Transverse colon (tissue), 4 donors: ENCODE data around the gene SYDE2. TPM values are rescaled to one million over a fixed set of nuclear protein-coding genes. Genes with fewer than 3 reads are reported as not detected.

Experiments
- DNase-seq: peaks from one replicate; pipeline ENCODE4 v3.0.0-alpha.2; 2019
- H3K27ac ChIP-seq, 4 donors: fragments of 200-600 bp; sonication (generic); 2 replicates each; pipeline ENCODE4 v1.5.1; 2016 to 2018; ENCODE audit warnings: inconsistent platforms in 4 of 4
- H3K27me3 ChIP-seq: fragments of 200-600 bp; sonication (generic); 2 replicates; pipeline ENCODE4 v1.5.1; 2017; ENCODE audit warnings: inconsistent platforms
- H3K36me3 ChIP-seq, 4 donors: fragments of 200-600 bp; sonication (generic); 2 replicates each; pipeline ENCODE4 v1.5.1; 2017 to 2019; ENCODE audit warnings: inconsistent platforms in 4 of 4
- H3K4me1 ChIP-seq, 4 donors: fragments of 200-600 bp; sonication (generic); 2 replicates each; pipeline ENCODE4 v1.5.1; 2017 to 2020; ENCODE audit warnings: inconsistent platforms in 4 of 4
- H3K4me3 ChIP-seq, 4 donors: fragments of 200-600 bp; sonication (generic); 1 replicate in 1 of 4; 2 replicates in 3 of 4; pipeline versions ENCODE4 v1.5.1 to v1.6.1; 2017 to 2019; ENCODE audit warnings: inconsistent platforms in 4 of 4
- H3K9me3 ChIP-seq, 2 donors: fragments of 200-600 bp; sonication (generic); 2 replicates each; pipeline ENCODE4 v1.5.1; 2017 to 2019; ENCODE audit warnings: inconsistent platforms in 2 of 2
- CTCF ChIP-seq, 5 experiments: fragments of 200-600 bp in 3 of 5; fragments of 450-650 bp in 2 of 5; sonication (generic) in 3 of 5; IDR thresholded peaks; 1 replicate in 2 of 5; 2 replicates in 3 of 5; pipeline ENCODE4 v1.5.1; 2016 to 2017; ENCODE audit warnings: antibody characterized with exemption in 5 of 5, inconsistent platforms in 3 of 5, mild to moderate bottlenecking in 2 of 5, moderate library complexity in 1 of 5
- EP300 ChIP-seq: sonication (generic); formaldehyde crosslinking; IDR thresholded peaks from one replicate; pipeline ENCODE4 v1.6.1; 2017; ENCODE audit warnings: antibody characterized with exemption, low read depth
- POLR2A ChIP-seq: fragments of 450-650 bp; IDR thresholded peaks from one replicate; pipeline ENCODE4 v1.6.1; 2016; ENCODE audit warnings: antibody characterized with exemption, mild to moderate bottlenecking, moderate library complexity
- POLR2AphosphoS5 ChIP-seq, 3 donors: sonication (generic); formaldehyde crosslinking; IDR thresholded peaks; one replicate each; pipeline ENCODE4 v1.6.1; 2016; ENCODE audit warnings: antibody characterized with exemption in 3 of 3
- WGBS, 2 donors: methylation state at CpG; one replicate each; pipeline ENCODE4 v1.1.5; 2018; ENCODE audit warnings: low coverage in 1 of 2; 5-methylcytosine and 5-hydroxymethylcytosine counted together
- in situ Hi-C, 4 donors: fragments of 200-750 bp; cut with MboI; loops; one replicate each; pipeline versions ENCODE4 v1.15.0 to v1.15.1; 2017; ENCODE audit warnings: low sequenced_read_pairs in 3 of 4, low pct_ligation_motif_present in 1 of 4, low pct_unique_long_range_greater_than_20kb in 1 of 4
- intact Hi-C: fragments of 100-400 bp; cut with DNase I; formaldehyde crosslinking; loops from one replicate; pipeline ENCODE4 v1.15.1; 2023; ENCODE audit warnings: low total_unique reads
- total RNA-seq, 4 donors: library from RNA; depleted of rRNA; stranded (reverse); fragments of >200 nt; gene quantifications; one replicate each; pipeline ENCODE4 v1.1.0, GENCODE V29; 2016

SYDE2 gene
- total RNA-seq, 4 donors from 2014 or later = 10.1 to 28.8 (median 15.4) TPM

GRCh38 chr1:85128316-85128715 is 72.5 kb downstream of the SYDE2 start:
- in situ Hi-C loops = loop anchor here in 1 of 4 donors (10.0 kb wide), 1 partner anchor 106 kb away; no protein-coding TSS in a partner anchor
- Histone ChIP-seq H3K27me3 (no peaks in the 10 kb centered on the region), H3K36me3 (no peaks in the 10 kb centered on the region), H3K4me1 (peaks cover 0 to 7% (median 0%) of the 10 kb centered on the region in 4 donors), H3K27ac (no peak overlapping the region), H3K9me3 (no peaks in the 10 kb centered on the region), H3K4me3 (no peak overlapping the region)
- no peak for TF ChIP-seq CTCF (IDR thresholded peaks at IDR 0.05)
- TF ChIP-seq POLR2A = no peak
- TF ChIP-seq POLR2AphosphoS5 (IDR thresholded peaks at IDR 0.05) = no peak
- no peak for TF ChIP-seq EP300
- WGBS, 2 donors = 68% methylated on average over 1 of the region's 1 CpG; no CpG with 5 or more reads in 1 of the 2 donors
- DNase-seq = no peak
- intact Hi-C loops = no loop called here

GRCh38 chr1:85125891-85126290 is 74.9 kb downstream of the SYDE2 start:
- no peak for DNase-seq
- Histone ChIP-seq H3K27ac (no peak overlapping the region), H3K27me3 (no peaks in the 10 kb centered on the region), H3K36me3 (no peaks in the 10 kb centered on the region), H3K4me3 (no peak overlapping the region), H3K4me1 (peaks cover 0 to 7% (median 0%) of the 10 kb centered on the region in 4 donors), H3K9me3 (no peaks in the 10 kb centered on the region)
- intact Hi-C loops (no loop called here), in situ Hi-C loops (loop anchor here in 1 of 4 donors (10.0 kb wide), 1 partner anchor 109 kb away; no protein-coding TSS in a partner anchor)
- TF ChIP-seq CTCF (IDR thresholded peaks at IDR 0.05) (no peak), POLR2AphosphoS5 (IDR thresholded peaks at IDR 0.05) (no peak), POLR2A (no peak), EP300 (no peak)
- 56 to 64% methylated on average over 1 of the region's 1 CpG for WGBS, 2 donors

- Histone ChIP-seq H3K36me3 (no peaks in the 10 kb centered on the region), H3K27me3 (no peaks in the 10 kb centered on the region), H3K4me1 (peaks cover 0 to 7% (median 0%) of the 10 kb centered on the region in 4 donors), H3K27ac (no peak overlapping the region), H3K9me3 (no peaks in the 10 kb centered on the region), H3K4me3 (no peak overlapping the region)
- TF ChIP-seq POLR2A = no peak
- no peak for TF ChIP-seq EP300
- no peak for TF ChIP-seq CTCF (IDR thresholded peaks at IDR 0.05)
- no peak for TF ChIP-seq POLR2AphosphoS5 (IDR thresholded peaks at IDR 0.05)
- no peak for DNase-seq
- in situ Hi-C loops = loop anchor here in 1 of 4 donors (10.0 kb wide), 1 partner anchor 111 kb away; no protein-coding TSS in a partner anchor
- WGBS, 2 donors = 84 to 94% methylated on average over 5 of the region's 5 CpGs
- intact Hi-C loops = no loop called here
Observed at GRCh38 chr1:85124091-85124490, 76.7 kb downstream of the SYDE2 start.

- Histone ChIP-seq H3K27me3 (no peaks in the 10 kb centered on the region), H3K9me3 (no peaks in the 10 kb centered on the region), H3K4me1 (peaks cover 0 to 7% (median 0%) of the 10 kb centered on the region in 4 donors), H3K27ac (no peak overlapping the region), H3K36me3 (no peaks in the 10 kb centered on the region), H3K4me3 (no peak overlapping the region)
- WGBS, 2 donors = 83 to 100% methylated on average over 1 to 2 of the region's 2 CpGs
- no peak for DNase-seq
- in situ Hi-C loops = loop anchor here in 1 of 4 donors (10.0 kb wide), 1 partner anchor 113 kb away; no protein-coding TSS in a partner anchor
- intact Hi-C loops = no loop called here
- TF ChIP-seq CTCF (IDR thresholded peaks at IDR 0.05) = no peak
- no peak for TF ChIP-seq POLR2A
- no peak for TF ChIP-seq EP300
- no peak for TF ChIP-seq POLR2AphosphoS5 (IDR thresholded peaks at IDR 0.05)
Observed at GRCh38 chr1:85122169-85122568, 78.6 kb downstream of the SYDE2 start.
